GM12891 (cell line): ENCODE data around the gene ADAM10.

Experiments
- POLR2A ChIP-seq: IDR thresholded peaks from 2 replicates; pipeline ENCODE4 v1.6.1; 2011; ENCODE audit warnings: low read depth, low read length, control low read depth
- POLR2AphosphoS5 ChIP-seq: IDR thresholded peaks from 2 replicates; pipeline ENCODE4 v1.6.1; 2011; ENCODE audit warnings: low read depth, low read length, control low read depth
- SPI1 ChIP-seq: IDR thresholded peaks from 2 replicates; pipeline ENCODE4 v1.6.1; 2011; ENCODE audit warnings: low read depth, low read length, control low read depth
- TAF1 ChIP-seq: IDR thresholded peaks from 2 replicates; pipeline ENCODE4 v1.6.1; 2011; ENCODE audit warnings: low read depth, low read length, control low read depth

DNA sequence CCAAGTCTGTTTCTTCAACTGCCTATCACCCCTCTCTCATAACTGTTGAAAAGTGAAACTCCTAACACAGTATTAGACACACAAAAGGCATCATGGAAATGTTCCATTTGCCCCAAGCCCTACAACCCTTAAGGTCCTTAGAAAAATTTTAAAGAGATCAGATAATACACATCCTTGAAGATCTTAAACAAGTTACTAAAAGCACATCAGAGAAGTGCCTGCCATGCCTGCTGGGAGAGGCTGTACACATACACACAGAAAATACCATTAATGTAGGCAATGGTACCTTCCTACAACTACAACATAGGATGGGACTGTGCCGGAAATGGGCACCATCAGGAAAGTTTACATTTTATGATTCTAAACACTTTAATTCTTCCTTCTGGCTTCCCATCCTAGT, 3.3 kb downstream of the ADAM10 start:
- TF ChIP-seq POLR2A = no peak
- TF ChIP-seq POLR2AphosphoS5 = no peak
- TF ChIP-seq SPI1 = no peak
- TF ChIP-seq TAF1 = no peak
